WTC11 (cell line): ENCODE measurements around the gene SPTB. TPM values are rescaled to one million over a fixed set of nuclear protein-coding genes. Genes with fewer than 3 reads are reported as not detected.

Experiments
- ATAC-seq: fragments of 200-7000 bp; cut with Tn5 transposase; 2 replicates; pipeline ENCODE4 v1.10.0; 2021; ENCODE audit warnings: mild to moderate bottlenecking, moderate library complexity
- CTCF ChIA-PET: fragments of 300-600 bp; sonication (Branson Sonifier 250); formaldehyde crosslinking; loops from one replicate; lab custom pipeline; 2021; ENCODE audit warnings: antibody characterized with exemption; lab: Charles Lee
- POLR2A ChIA-PET: fragments of 350-600 bp; sonication (Branson Sonifier 250); formaldehyde crosslinking; loops from one replicate; lab custom pipeline; 2021; ENCODE audit warnings: antibody characterized with exemption; lab: Charles Lee
- DNase-seq: peaks from one replicate; pipeline ENCODE4 v3.0.0; 2021; ENCODE audit warnings: low spot score
- H3K27ac Mint-ChIP-seq: 2 replicates; pipeline ENCODE4 v1.8.0; 2021; ENCODE audit warnings: mixed read lengths
- H3K27me3 Mint-ChIP-seq: 2 replicates; pipeline ENCODE4 v1.8.0; 2021; ENCODE audit warnings: low read depth, mild to moderate bottlenecking, moderate library complexity, mixed read lengths
- H3K36me3 Mint-ChIP-seq: 2 replicates; pipeline ENCODE4 v1.8.0; 2021; ENCODE audit warnings: mixed read lengths
- H3K4me1 Mint-ChIP-seq: 2 replicates; pipeline ENCODE4 v1.8.0; 2022; ENCODE audit warnings: mixed read lengths
- H3K4me3 Mint-ChIP-seq: 2 replicates; pipeline ENCODE4 v1.8.0; 2021; ENCODE audit warnings: mild to moderate bottlenecking, moderate library complexity, mixed read lengths
- H3K9me3 Mint-ChIP-seq: 2 replicates; pipeline ENCODE4 v1.8.0; 2021; ENCODE audit warnings: mixed read lengths
- CBFB ChIP-seq: sonication (generic); formaldehyde crosslinking; IDR thresholded peaks from 2 replicates; pipeline ENCODE4 v1.8.1; 2022; ENCODE audit warnings: mild to moderate bottlenecking, low read depth, missing genetic modification reagents
- FOXK1 ChIP-seq: sonication (generic); formaldehyde crosslinking; IDR thresholded peaks from 2 replicates; pipeline ENCODE4 v1.8.0; 2022; ENCODE audit warnings: mild to moderate bottlenecking, moderate library complexity, missing genetic modification reagents
- GABPB1 ChIP-seq: sonication (generic); formaldehyde crosslinking; IDR thresholded peaks from 2 replicates; pipeline ENCODE4 v1.8.1; 2023; ENCODE audit warnings: mild to moderate bottlenecking, missing genetic modification reagents
- GRHL2 ChIP-seq: fragments of 250-450 bp; sonication (Bioruptor Pico); IDR thresholded peaks from 2 replicates; pipeline ENCODE4 v1.8.0; 2022; ENCODE audit warnings: mild to moderate bottlenecking, moderate library complexity; ENCODE audit not compliant: insufficient replicate concordance, severe bottlenecking
- IRF2 ChIP-seq: sonication (generic); formaldehyde crosslinking; IDR thresholded peaks from 2 replicates; pipeline ENCODE4 v1.8.0; 2022; ENCODE audit warnings: low read depth, missing genetic modification reagents, borderline replicate concordance
- MYBL2 ChIP-seq: sonication (generic); formaldehyde crosslinking; IDR thresholded peaks from 2 replicates; pipeline ENCODE4 v1.8.1; 2023; ENCODE audit warnings: mild to moderate bottlenecking, moderate library complexity, missing genetic modification reagents
- NFATC4 ChIP-seq: fragments of 250-450 bp; sonication (Bioruptor Pico); IDR thresholded peaks from 2 replicates; pipeline ENCODE4 v1.9.0; 2021; ENCODE audit warnings: mild to moderate bottlenecking
- NR1H2 ChIP-seq: sonication (generic); formaldehyde crosslinking; IDR thresholded peaks from 2 replicates; pipeline ENCODE4 v1.9.0; 2021; ENCODE audit warnings: mild to moderate bottlenecking, moderate library complexity, missing genetic modification reagents
- NR3C1 ChIP-seq: sonication (generic); formaldehyde crosslinking; conservative IDR thresholded peaks from 2 replicates; pipeline ENCODE4 v1.8.1; 2023; ENCODE audit warnings: low read depth, mild to moderate bottlenecking, missing genetic modification reagents
- TCF7 ChIP-seq: sonication (generic); formaldehyde crosslinking; IDR thresholded peaks from 2 replicates; pipeline ENCODE4 v1.8.0; 2022; ENCODE audit warnings: mild to moderate bottlenecking, low read depth, missing genetic modification reagents, moderate library complexity
- ZNF219 ChIP-seq: sonication (generic); formaldehyde crosslinking; IDR thresholded peaks from 2 replicates; pipeline ENCODE4 v1.8.0; 2023; ENCODE audit warnings: missing genetic modification reagents, mild to moderate bottlenecking, borderline replicate concordance
- ZNF396 ChIP-seq: fragments of 250-450 bp; sonication (Bioruptor Pico); IDR thresholded peaks from 2 replicates; pipeline ENCODE4 v1.8.0; 2021; ENCODE audit warnings: mild to moderate bottlenecking, moderate library complexity, borderline replicate concordance
- ZNF423 ChIP-seq: fragments of 250-450 bp; sonication (Bioruptor Pico); IDR thresholded peaks from 2 replicates; pipeline ENCODE4 v2.1.2; 2022; ENCODE audit warnings: mild to moderate bottlenecking, moderate library complexity
- total RNA-seq: library from RNA; stranded (reverse); gene quantifications from 3 replicates; pipeline ENCODE4 v1.2.3, GENCODE V29; 2021
- TF ChIP-seq, protein P1 (sequence below): fragments of 250-450 bp; sonication (Bioruptor Pico); IDR thresholded peaks from 2 replicates; pipeline ENCODE4 v2.1.2; 2022; ENCODE audit warnings: mild to moderate bottlenecking, moderate library complexity
- TF ChIP-seq, protein P2 (sequence below): sonication (generic); formaldehyde crosslinking; IDR thresholded peaks from 2 replicates; pipeline ENCODE4 v1.8.1; 2022; ENCODE audit warnings: missing genetic modification reagents, borderline replicate concordance
- TF ChIP-seq, protein P3 (sequence below): fragments of 250-450 bp; sonication (Bioruptor Pico); IDR thresholded peaks from 2 replicates; pipeline ENCODE4 v1.9.0; 2021; ENCODE audit warnings: mild to moderate bottlenecking, borderline replicate concordance
- TF ChIP-seq, protein P4 (sequence below): sonication (generic); formaldehyde crosslinking; IDR thresholded peaks from 2 replicates; pipeline ENCODE4 v1.8.0; 2023; ENCODE audit warnings: missing genetic modification reagents, mild to moderate bottlenecking, borderline replicate concordance

Gene SPTB
- total RNA-seq, 1 experiment from 2014 or later, result 3.2 TPM

DNA sequence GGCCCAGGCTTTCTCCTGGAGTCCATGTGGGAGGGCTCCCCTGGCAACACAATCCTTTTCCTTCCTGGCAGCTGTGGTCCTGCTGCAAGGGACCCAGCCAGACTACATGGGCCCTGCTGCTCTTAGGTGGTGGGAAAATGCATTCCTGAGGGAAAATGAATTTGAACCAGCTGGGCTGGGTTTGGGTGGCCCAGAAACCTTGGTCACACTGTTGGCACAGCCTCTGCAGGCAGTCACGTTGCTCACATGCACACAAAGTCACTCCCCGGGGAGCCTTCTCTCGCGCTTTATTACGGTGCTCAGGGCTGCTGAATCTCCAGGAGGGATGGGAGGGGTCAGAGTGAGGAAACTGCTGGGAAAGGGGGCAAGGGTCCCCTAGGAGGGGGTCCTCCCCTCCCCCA is 158.3 kb downstream of the SPTB start:
- H3K27me3 Mint-ChIP-seq, result no peaks in the 10 kb centered on the region
- TF ChIP-seq ZNF423 (CRISPR knock-in tag) (0 out of 2 replicates have a peak, but pooled peaks have one; percentile 28), NR3C1 (CRISPR knock-in tag) (no peak), CBFB (CRISPR knock-in tag) (no peak), FOXK1 (CRISPR knock-in tag) (no peak), MYBL2 (CRISPR knock-in tag) (no peak)
- TF ChIP-seq, protein P1, sequence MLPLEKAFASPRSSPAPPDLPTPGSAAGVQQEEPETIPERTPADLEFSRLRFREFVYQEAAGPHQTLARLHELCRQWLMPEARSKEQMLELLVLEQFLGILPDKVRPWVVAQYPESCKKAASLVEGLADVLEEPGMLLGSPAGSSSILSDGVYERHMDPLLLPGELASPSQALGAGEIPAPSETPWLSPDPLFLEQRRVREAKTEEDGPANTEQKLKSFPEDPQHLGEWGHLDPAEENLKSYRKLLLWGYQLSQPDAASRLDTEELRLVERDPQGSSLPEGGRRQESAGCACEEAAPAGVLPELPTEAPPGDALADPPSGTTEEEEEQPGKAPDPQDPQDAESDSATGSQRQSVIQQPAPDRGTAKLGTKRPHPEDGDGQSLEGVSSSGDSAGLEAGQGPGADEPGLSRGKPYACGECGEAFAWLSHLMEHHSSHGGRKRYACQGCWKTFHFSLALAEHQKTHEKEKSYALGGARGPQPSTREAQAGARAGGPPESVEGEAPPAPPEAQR (CRISPR knock-in tag), result no peak
- TF ChIP-seq, protein P2, sequence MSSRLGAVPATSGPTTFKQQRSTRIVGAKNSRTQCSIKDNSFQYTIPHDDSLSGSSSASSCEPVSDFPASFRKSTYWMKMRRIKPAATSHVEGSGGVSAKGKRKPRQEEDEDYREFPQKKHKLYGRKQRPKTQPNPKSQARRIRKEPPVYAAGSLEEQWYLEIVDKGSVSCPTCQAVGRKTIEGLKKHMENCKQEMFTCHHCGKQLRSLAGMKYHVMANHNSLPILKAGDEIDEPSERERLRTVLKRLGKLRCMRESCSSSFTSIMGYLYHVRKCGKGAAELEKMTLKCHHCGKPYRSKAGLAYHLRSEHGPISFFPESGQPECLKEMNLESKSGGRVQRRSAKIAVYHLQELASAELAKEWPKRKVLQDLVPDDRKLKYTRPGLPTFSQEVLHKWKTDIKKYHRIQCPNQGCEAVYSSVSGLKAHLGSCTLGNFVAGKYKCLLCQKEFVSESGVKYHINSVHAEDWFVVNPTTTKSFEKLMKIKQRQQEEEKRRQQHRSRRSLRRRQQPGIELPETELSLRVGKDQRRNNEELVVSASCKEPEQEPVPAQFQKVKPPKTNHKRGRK (CRISPR knock-in tag), result no peak
- DNase-seq (no peak), ATAC-seq (no peak)
- H3K9me3 Mint-ChIP-seq, result no peaks in the 10 kb centered on the region
- ChIA-PET CTCF (interaction anchor here (0.7 to 1.4 kb wide), 3 partner anchors 14 to 43 kb away, joined by 3 to 6 read pairs (median 3); partner anchors contain the start of gene PLEKHG3), POLR2A (no interaction called here)
- H3K36me3 Mint-ChIP-seq, result no peaks in the 10 kb centered on the region
- H3K27ac Mint-ChIP-seq, result no peak overlapping the region
- peaks cover 94% of the 10 kb centered on the region for H3K4me1 Mint-ChIP-seq
- no peak overlapping the region for H3K4me3 Mint-ChIP-seq

DNA sequence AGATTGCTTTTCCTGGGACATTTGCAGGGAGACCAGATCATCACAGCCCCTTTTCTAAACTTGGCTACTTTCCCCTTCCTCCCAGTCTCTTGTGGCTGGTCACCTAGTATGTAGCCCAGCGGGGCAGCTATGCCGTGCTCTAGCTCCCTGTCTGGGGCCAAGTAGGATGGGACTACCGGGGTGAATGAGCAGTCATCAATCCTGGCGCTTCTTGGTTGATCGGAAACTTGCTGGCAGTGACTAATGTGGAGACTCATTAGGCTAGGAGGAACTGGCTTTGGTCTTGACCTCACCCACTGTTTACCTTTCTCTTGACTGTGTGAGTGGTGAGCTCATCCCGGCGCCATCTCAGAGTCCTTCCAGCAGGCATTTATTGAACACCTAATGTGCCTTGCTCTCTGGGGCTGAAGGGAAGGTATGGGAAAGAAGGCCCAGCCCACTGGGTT is 159.6 kb downstream of the SPTB start:
- CTCF ChIA-PET, result interaction anchor here (0.8 to 1.2 kb wide), 2 partner anchors 83 to 91 kb away, joined by 3 read pairs; no protein-coding TSS in a partner anchor
- POLR2A ChIA-PET, result no interaction called here
- Mint-ChIP-seq H3K36me3 (no peaks in the 10 kb centered on the region), H3K4me3 (no peak overlapping the region), H3K9me3 (no peaks in the 10 kb centered on the region), H3K27me3 (no peaks in the 10 kb centered on the region), H3K4me1 (peaks cover 91% of the 10 kb centered on the region), H3K27ac (no peak overlapping the region)
- DNase-seq (peak; percentile 5), ATAC-seq (no peak)
- no peak for TF ChIP-seq MYBL2 (CRISPR knock-in tag)
- TF ChIP-seq NR1H2, result no peak
- no peak for TF ChIP-seq ZNF219 (CRISPR knock-in tag)
- TF ChIP-seq IRF2, result no peak
- TF ChIP-seq, protein P3, sequence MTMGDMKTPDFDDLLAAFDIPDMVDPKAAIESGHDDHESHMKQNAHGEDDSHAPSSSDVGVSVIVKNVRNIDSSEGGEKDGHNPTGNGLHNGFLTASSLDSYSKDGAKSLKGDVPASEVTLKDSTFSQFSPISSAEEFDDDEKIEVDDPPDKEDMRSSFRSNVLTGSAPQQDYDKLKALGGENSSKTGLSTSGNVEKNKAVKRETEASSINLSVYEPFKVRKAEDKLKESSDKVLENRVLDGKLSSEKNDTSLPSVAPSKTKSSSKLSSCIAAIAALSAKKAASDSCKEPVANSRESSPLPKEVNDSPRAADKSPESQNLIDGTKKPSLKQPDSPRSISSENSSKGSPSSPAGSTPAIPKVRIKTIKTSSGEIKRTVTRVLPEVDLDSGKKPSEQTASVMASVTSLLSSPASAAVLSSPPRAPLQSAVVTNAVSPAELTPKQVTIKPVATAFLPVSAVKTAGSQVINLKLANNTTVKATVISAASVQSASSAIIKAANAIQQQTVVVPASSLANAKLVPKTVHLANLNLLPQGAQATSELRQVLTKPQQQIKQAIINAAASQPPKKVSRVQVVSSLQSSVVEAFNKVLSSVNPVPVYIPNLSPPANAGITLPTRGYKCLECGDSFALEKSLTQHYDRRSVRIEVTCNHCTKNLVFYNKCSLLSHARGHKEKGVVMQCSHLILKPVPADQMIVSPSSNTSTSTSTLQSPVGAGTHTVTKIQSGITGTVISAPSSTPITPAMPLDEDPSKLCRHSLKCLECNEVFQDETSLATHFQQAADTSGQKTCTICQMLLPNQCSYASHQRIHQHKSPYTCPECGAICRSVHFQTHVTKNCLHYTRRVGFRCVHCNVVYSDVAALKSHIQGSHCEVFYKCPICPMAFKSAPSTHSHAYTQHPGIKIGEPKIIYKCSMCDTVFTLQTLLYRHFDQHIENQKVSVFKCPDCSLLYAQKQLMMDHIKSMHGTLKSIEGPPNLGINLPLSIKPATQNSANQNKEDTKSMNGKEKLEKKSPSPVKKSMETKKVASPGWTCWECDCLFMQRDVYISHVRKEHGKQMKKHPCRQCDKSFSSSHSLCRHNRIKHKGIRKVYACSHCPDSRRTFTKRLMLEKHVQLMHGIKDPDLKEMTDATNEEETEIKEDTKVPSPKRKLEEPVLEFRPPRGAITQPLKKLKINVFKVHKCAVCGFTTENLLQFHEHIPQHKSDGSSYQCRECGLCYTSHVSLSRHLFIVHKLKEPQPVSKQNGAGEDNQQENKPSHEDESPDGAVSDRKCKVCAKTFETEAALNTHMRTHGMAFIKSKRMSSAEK (CRISPR knock-in tag), result no peak
- no peak for TF ChIP-seq NFATC4 (CRISPR knock-in tag)
- no peak for TF ChIP-seq GRHL2 (CRISPR knock-in tag)
- TF ChIP-seq TCF7, result no peak
- no peak for TF ChIP-seq GABPB1
- TF ChIP-seq, protein P2 (CRISPR knock-in tag), result no peak
- TF ChIP-seq, protein P4, sequence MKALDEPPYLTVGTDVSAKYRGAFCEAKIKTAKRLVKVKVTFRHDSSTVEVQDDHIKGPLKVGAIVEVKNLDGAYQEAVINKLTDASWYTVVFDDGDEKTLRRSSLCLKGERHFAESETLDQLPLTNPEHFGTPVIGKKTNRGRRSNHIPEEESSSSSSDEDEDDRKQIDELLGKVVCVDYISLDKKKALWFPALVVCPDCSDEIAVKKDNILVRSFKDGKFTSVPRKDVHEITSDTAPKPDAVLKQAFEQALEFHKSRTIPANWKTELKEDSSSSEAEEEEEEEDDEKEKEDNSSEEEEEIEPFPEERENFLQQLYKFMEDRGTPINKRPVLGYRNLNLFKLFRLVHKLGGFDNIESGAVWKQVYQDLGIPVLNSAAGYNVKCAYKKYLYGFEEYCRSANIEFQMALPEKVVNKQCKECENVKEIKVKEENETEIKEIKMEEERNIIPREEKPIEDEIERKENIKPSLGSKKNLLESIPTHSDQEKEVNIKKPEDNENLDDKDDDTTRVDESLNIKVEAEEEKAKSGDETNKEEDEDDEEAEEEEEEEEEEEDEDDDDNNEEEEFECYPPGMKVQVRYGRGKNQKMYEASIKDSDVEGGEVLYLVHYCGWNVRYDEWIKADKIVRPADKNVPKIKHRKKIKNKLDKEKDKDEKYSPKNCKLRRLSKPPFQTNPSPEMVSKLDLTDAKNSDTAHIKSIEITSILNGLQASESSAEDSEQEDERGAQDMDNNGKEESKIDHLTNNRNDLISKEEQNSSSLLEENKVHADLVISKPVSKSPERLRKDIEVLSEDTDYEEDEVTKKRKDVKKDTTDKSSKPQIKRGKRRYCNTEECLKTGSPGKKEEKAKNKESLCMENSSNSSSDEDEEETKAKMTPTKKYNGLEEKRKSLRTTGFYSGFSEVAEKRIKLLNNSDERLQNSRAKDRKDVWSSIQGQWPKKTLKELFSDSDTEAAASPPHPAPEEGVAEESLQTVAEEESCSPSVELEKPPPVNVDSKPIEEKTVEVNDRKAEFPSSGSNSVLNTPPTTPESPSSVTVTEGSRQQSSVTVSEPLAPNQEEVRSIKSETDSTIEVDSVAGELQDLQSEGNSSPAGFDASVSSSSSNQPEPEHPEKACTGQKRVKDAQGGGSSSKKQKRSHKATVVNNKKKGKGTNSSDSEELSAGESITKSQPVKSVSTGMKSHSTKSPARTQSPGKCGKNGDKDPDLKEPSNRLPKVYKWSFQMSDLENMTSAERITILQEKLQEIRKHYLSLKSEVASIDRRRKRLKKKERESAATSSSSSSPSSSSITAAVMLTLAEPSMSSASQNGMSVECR, result no peak
- TF ChIP-seq ZNF396 (CRISPR knock-in tag), result no peak
